Endodermal cell (in vitro differentiated cells): ENCODE measurements around the gene PRR33. TPM values are rescaled to one million over a fixed set of nuclear protein-coding genes. Genes with fewer than 3 reads are reported as not detected.

Source experiments
- DNase-seq: peaks from one replicate; pipeline ENCODE4 v3.0.0-alpha.2; 2017
- H3K27ac ChIP-seq: 2 replicates; pipeline ENCODE4 v1.5.1; 2013; ENCODE audit warnings: mild to moderate bottlenecking, low read depth, low read length, moderate library complexity
- H3K27me3 ChIP-seq: 2 replicates; pipeline ENCODE4 v1.6.1; 2013; ENCODE audit warnings: mild to moderate bottlenecking, low read length, moderate library complexity; ENCODE audit not compliant: insufficient read depth, control insufficient read depth, poor library complexity, severe bottlenecking
- H3K36me3 ChIP-seq: 2 replicates; pipeline ENCODE4 v1.7.0; 2013; ENCODE audit warnings: mild to moderate bottlenecking, low read length, moderate library complexity; ENCODE audit not compliant: control insufficient read depth, insufficient read depth
- H3K4me1 ChIP-seq: one replicate; pipeline ENCODE4 v1.7.0; 2013; ENCODE audit warnings: low read length; ENCODE audit not compliant: control insufficient read depth, insufficient read depth
- H3K4me3 ChIP-seq: 2 replicates; pipeline ENCODE4 v1.5.1; 2013; ENCODE audit warnings: mild to moderate bottlenecking, low read length, moderate library complexity
- H3K9ac ChIP-seq: 2 replicates; pipeline ENCODE4 v1.6.1; 2013; ENCODE audit warnings: mild to moderate bottlenecking, low read length, moderate library complexity; ENCODE audit not compliant: poor library complexity, severe bottlenecking; ENCODE audit errors: extremely low read depth
- H3K9me3 ChIP-seq: 2 replicates; pipeline ENCODE4 v1.6.1; 2013; ENCODE audit warnings: mild to moderate bottlenecking, low read length, moderate library complexity; ENCODE audit not compliant: control insufficient read depth
- H3K27ac Mint-ChIP-seq: 2 replicates; pipeline ENCODE4 v1.8.0; 2020; ENCODE audit warnings: mixed read lengths
- H3K27me3 Mint-ChIP-seq: 2 replicates; pipeline ENCODE4 v1.8.0; 2021; ENCODE audit warnings: mild to moderate bottlenecking, mixed read lengths; ENCODE audit not compliant: insufficient read depth
- H3K36me3 Mint-ChIP-seq: 2 replicates; pipeline ENCODE4 v1.8.0; 2020; ENCODE audit warnings: low read depth, mixed read lengths
- H3K4me1 Mint-ChIP-seq: 2 replicates; pipeline ENCODE4 v1.8.0; 2020; ENCODE audit warnings: mixed read lengths
- H3K4me3 Mint-ChIP-seq: 2 replicates; pipeline ENCODE4 v1.8.0; 2020; ENCODE audit warnings: mild to moderate bottlenecking, moderate library complexity, mixed read lengths
- H3K9me3 Mint-ChIP-seq: 2 replicates; pipeline ENCODE4 v1.8.0; 2020; ENCODE audit warnings: mild to moderate bottlenecking, mixed read lengths
- WGBS, 2 experiments: methylation state at CpG; one replicate each; pipeline versions ENCODE4 v1.1.5 to v1.1.7; 2013; ENCODE audit warnings: missing lambda C conversion rate in 2 of 2, mixed read lengths in 1 of 2; ENCODE audit not compliant: insufficient coverage in 1 of 2, insufficient read length in 1 of 2; 5-methylcytosine and 5-hydroxymethylcytosine counted together
- total RNA-seq, 2 donors: library from RNA; stranded (reverse); fragmentation: NEBNext Ultra II Directional in 1 of 2; extraction: Animal tissue kit (Norgen Biotek cat#: 25700) in 1 of 2; gene quantifications; 2 replicates in 1 of 2; 3 replicates in 1 of 2; pipeline ENCODE4 v1.2.1, GENCODE V29; 2021
- TF ChIP-seq, protein P1 (sequence below): fragments of 200-600 bp; sonication (generic); conservative IDR thresholded peaks from 2 replicates; pipeline ENCODE4 v1.5.0; 2021; ENCODE audit warnings: antibody characterized with exemption, mild to moderate bottlenecking

The PRR33 gene
- total RNA-seq, 2 donors from 2014 or later, result not detected

DNA sequence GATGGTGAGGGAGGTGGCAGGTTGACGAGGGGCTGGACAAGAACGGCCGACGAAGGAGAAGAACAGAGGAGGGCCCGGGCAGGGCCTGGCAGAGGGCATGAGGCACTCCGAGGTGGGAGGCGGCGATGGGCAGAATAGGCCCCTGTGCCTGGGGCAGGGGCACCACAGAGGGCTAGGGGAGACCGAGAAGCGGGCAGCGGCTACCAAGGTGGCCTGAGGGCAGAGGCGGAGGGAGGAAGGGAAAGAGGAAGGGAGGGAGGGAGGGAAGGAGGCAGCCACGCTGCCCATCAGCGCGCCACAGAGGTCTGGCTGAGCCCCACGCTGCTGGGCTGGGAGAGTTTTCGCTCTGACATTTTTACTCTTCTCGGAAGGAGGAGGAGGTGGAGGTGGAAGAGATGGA lies 27.5 kb downstream of the PRR33 start:
- no peaks in the 10 kb centered on the region for H3K27me3 ChIP-seq
- H3K9me3 ChIP-seq, result no peaks in the 10 kb centered on the region
- H3K27ac ChIP-seq, result no peak overlapping the region
- no peaks in the 10 kb centered on the region for H3K4me1 Mint-ChIP-seq
- 85 to 92% methylated on average over 7 to 18 of the region's 18 CpGs for WGBS, 2 experiments
- DNase-seq, result no peak
- H3K36me3 Mint-ChIP-seq, result no peaks in the 10 kb centered on the region
- H3K4me3 Mint-ChIP-seq, result no peak overlapping the region
- H3K4me3 ChIP-seq, result no peak overlapping the region
- H3K9me3 Mint-ChIP-seq, result no peaks in the 10 kb centered on the region
- no peaks in the 10 kb centered on the region for H3K36me3 ChIP-seq
- no peaks in the 10 kb centered on the region for H3K4me1 ChIP-seq
- TF ChIP-seq, protein P1, sequence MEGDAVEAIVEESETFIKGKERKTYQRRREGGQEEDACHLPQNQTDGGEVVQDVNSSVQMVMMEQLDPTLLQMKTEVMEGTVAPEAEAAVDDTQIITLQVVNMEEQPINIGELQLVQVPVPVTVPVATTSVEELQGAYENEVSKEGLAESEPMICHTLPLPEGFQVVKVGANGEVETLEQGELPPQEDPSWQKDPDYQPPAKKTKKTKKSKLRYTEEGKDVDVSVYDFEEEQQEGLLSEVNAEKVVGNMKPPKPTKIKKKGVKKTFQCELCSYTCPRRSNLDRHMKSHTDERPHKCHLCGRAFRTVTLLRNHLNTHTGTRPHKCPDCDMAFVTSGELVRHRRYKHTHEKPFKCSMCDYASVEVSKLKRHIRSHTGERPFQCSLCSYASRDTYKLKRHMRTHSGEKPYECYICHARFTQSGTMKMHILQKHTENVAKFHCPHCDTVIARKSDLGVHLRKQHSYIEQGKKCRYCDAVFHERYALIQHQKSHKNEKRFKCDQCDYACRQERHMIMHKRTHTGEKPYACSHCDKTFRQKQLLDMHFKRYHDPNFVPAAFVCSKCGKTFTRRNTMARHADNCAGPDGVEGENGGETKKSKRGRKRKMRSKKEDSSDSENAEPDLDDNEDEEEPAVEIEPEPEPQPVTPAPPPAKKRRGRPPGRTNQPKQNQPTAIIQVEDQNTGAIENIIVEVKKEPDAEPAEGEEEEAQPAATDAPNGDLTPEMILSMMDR, result no peak
- H3K27ac Mint-ChIP-seq, result no peak overlapping the region
- H3K27me3 Mint-ChIP-seq, result peaks cover 7% of the 10 kb centered on the region
- no peak overlapping the region for H3K9ac ChIP-seq

DNA sequence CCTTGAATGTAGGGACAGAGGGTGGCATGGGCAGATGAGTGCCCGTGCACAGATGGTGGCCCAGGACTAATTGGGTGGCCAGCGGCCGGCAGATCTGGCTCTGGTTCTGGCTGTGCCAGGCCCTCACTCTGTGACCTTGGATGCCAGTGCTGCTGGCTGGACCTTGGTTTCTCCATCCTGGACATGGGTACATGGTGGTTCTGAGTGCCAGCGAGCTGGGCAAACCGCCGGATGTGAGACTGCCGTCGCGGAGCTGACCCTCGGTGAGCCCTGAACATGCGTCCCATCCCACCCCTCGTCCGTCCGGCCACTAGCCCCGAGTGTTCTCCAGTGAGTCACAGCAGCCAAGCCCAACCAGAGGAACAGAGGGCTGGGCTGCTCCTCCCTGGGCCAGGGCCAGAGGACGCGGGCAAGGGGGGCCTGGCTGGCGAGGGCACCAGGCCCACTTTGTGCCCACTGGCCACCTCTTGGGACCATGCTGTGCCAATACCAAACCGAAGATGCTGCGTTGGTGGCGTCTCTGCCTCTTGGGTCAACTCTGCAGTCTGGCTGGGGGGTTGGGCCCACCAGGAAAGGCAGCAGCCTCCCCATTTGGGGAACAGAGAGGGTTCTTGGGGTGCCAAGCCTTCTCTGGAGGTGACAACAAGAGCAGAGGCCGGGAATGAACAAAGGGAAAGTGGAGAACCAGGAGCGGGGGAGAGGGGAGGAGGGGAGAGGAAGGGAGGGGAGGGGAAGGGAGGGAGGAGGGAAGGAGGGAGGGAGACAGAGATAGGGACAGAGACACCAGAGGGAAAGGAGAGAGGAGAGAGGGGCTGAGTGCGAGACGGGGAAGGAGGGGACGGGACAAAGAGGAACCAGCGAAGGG lies 28.1 kb downstream of the PRR33 start:
- Histone ChIP-seq H3K9me3 (no peaks in the 10 kb centered on the region), H3K27ac (no peak overlapping the region), H3K4me1 (no peaks in the 10 kb centered on the region), H3K4me3 (no peak overlapping the region), H3K27me3 (no peaks in the 10 kb centered on the region), H3K9ac (no peak overlapping the region), H3K36me3 (no peaks in the 10 kb centered on the region)
- peaks cover 4% of the 10 kb centered on the region for H3K27me3 Mint-ChIP-seq
- WGBS, 2 experiments, result 39 to 66% methylated on average over 19 to 27 of the region's 27 CpGs
- H3K4me3 Mint-ChIP-seq, result no peak overlapping the region
- peak; percentile 72 for DNase-seq
- no peaks in the 10 kb centered on the region for H3K4me1 Mint-ChIP-seq
- H3K9me3 Mint-ChIP-seq, result no peaks in the 10 kb centered on the region
- no peak overlapping the region for H3K27ac Mint-ChIP-seq
- H3K36me3 Mint-ChIP-seq, result no peaks in the 10 kb centered on the region
- TF ChIP-seq, protein P1, result no peak

DNA sequence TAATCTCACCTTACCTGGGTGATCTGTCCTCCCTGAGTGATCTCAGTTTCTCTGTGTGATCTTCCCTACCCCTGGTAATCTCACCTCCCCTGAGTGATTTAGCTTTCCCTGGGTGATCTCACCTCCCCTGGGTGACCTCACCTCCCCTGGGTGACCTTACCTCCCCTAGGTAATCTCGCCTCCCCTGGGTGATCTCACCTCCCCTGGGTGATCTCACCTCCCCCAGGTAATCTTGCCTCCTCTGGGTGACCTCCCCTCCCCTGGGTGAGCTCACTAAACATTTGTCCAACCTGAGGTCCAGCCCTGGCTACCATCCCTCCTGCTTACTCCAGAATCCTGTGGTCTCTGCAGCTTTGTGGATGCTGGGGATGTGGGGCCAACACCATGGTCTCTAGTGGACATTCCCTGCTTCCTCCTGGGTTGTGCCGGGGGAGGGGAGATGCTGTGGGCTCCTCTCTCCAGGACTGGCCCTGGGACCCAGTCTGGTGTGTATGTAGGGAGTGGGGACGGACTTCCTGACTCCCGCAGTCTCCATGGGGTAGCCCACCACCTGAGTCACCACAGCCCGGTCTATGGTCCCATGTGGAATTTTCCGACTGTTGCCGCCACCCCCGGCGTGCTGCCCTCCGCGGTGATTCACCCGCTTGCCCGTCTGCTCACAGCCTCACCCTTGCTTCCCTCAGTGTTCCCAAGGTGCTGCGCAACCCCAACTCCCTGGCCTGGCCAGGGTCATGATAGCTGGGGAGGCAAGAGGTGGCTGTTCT lies 28.9 kb downstream of the PRR33 start:
- no peak for DNase-seq
- TF ChIP-seq, protein P1, result no peak
- Histone ChIP-seq H3K9ac (no peak overlapping the region), H3K4me1 (no peaks in the 10 kb centered on the region), H3K27me3 (no peaks in the 10 kb centered on the region), H3K4me3 (no peak overlapping the region), H3K36me3 (no peaks in the 10 kb centered on the region), H3K9me3 (no peaks in the 10 kb centered on the region), H3K27ac (no peak overlapping the region)
- WGBS, 2 experiments, result 68 to 87% methylated on average over 10 to 12 of the region's 14 CpGs
- H3K4me1 Mint-ChIP-seq, result no peaks in the 10 kb centered on the region
- H3K27me3 Mint-ChIP-seq, result peaks cover 4% of the 10 kb centered on the region
- no peaks in the 10 kb centered on the region for H3K9me3 Mint-ChIP-seq
- no peak overlapping the region for H3K27ac Mint-ChIP-seq
- H3K4me3 Mint-ChIP-seq, result no peak overlapping the region
- H3K36me3 Mint-ChIP-seq, result no peaks in the 10 kb centered on the region
